MCF 10A (cell line): ENCODE measurements around the gene CRB1. TPM values are rescaled to one million over a fixed set of nuclear protein-coding genes. Genes with fewer than 3 reads are reported as not detected.

Source experiments
- BruUV-seq: library from RNA; stranded (reverse); fragments of 400-500 nt; replicated peaks from 2 replicates; lab custom pipeline; 2021; lab: Mats Ljungman, UMichigan
- CTCF ChIA-PET: fragments of 300-600 bp; sonication (Branson Sonifier 250); formaldehyde crosslinking; extraction: SDS; loops from one replicate; lab custom pipeline; 2021; ENCODE audit warnings: antibody characterized with exemption, inconsistent platforms; lab: Yijun Ruan, JAX
- POLR2A ChIA-PET: fragments of 300-600, 350-650 bp; sonication (Branson Sonifier 250); formaldehyde crosslinking; extraction: SDS; loops from one replicate; lab custom pipeline; 2020; ENCODE audit warnings: antibody characterized with exemption, inconsistent platforms; lab: Yijun Ruan, JAX
- DNase-seq: peaks from one replicate; pipeline ENCODE4 v3.0.0-alpha.2; 2018; ENCODE audit not compliant: unreplicated experiment
- H3K27ac Mint-ChIP-seq: one replicate; pipeline ENCODE4 v1.8.0; 2022; ENCODE audit warnings: mild to moderate bottlenecking, low read depth, mixed read lengths; ENCODE audit not compliant: unreplicated experiment
- H3K27me3 Mint-ChIP-seq: one replicate; pipeline ENCODE4 v1.8.0; 2022; ENCODE audit warnings: mixed read lengths; ENCODE audit not compliant: insufficient read depth, unreplicated experiment
- H3K36me3 Mint-ChIP-seq: one replicate; pipeline ENCODE4 v1.8.0; 2022; ENCODE audit warnings: mild to moderate bottlenecking, moderate library complexity, mixed read lengths; ENCODE audit not compliant: insufficient read depth, unreplicated experiment
- H3K4me1 Mint-ChIP-seq: one replicate; pipeline ENCODE4 v1.8.0; 2022; ENCODE audit warnings: mixed read lengths; ENCODE audit not compliant: insufficient read depth, unreplicated experiment
- H3K4me3 Mint-ChIP-seq: one replicate; pipeline ENCODE4 v1.8.0; 2022; ENCODE audit warnings: mild to moderate bottlenecking, moderate library complexity, mixed read lengths; ENCODE audit not compliant: unreplicated experiment
- H3K9me3 Mint-ChIP-seq: one replicate; pipeline ENCODE4 v1.8.0; 2022; ENCODE audit warnings: mixed read lengths; ENCODE audit not compliant: unreplicated experiment
- intact Hi-C: fragments of 100-400 bp; cut with micrococcal nuclease; formaldehyde crosslinking; loops from 2 replicates; pipeline ENCODE4 v1.14.1; 2022
- total RNA-seq: library from RNA; stranded (reverse); gene quantifications from 2 replicates; pipeline ENCODE4 v1.2.3, GENCODE V29; 2022
- TF ChIP-seq, protein P1 (sequence below): fragments of 200-600 bp; IDR thresholded peaks from one replicate; pipeline ENCODE4 v1.8.0; 2022; ENCODE audit warnings: antibody characterized with exemption, mild to moderate bottlenecking; ENCODE audit not compliant: unreplicated experiment

The CRB1 gene
- total RNA-seq, 1 experiment from 2014 or later: 0.65 TPM

DNA sequence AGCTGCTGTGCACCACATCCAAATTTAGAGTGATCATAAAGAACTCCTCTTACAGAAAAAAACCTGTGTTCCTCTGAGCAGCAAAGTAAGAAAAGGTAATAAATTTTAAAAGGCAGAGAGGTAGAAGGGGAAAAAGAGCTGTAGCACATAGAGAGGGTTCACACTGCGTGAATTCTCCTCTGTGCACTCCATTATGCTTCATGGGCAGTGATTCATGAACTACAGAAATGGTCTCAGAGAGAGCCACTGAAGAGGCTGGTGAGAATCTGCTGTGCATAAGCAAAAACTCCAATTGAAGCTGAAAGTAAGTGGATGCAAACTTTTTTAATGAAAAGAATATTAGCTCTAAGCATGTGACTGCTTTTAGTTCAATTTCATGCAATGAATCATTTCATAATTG is 65.0 kb downstream of the CRB1 start:
- DNase-seq: no peak
- BruUV-seq: no TSS peak
- H3K4me3 Mint-ChIP-seq: no peak overlapping the region
- H3K9me3 Mint-ChIP-seq: no peaks in the 10 kb centered on the region
- no peak overlapping the region for H3K27ac Mint-ChIP-seq
- ChIA-PET CTCF (interaction anchor here (0.6 to 8.6 kb wide), 8 partner anchors 12 to 153 kb away, joined by 3 to 81 read pairs (median 4); no protein-coding TSS in a partner anchor), POLR2A (no interaction called here)
- no peaks in the 10 kb centered on the region for H3K4me1 Mint-ChIP-seq
- intact Hi-C loops: no loop called here
- TF ChIP-seq, protein P1, sequence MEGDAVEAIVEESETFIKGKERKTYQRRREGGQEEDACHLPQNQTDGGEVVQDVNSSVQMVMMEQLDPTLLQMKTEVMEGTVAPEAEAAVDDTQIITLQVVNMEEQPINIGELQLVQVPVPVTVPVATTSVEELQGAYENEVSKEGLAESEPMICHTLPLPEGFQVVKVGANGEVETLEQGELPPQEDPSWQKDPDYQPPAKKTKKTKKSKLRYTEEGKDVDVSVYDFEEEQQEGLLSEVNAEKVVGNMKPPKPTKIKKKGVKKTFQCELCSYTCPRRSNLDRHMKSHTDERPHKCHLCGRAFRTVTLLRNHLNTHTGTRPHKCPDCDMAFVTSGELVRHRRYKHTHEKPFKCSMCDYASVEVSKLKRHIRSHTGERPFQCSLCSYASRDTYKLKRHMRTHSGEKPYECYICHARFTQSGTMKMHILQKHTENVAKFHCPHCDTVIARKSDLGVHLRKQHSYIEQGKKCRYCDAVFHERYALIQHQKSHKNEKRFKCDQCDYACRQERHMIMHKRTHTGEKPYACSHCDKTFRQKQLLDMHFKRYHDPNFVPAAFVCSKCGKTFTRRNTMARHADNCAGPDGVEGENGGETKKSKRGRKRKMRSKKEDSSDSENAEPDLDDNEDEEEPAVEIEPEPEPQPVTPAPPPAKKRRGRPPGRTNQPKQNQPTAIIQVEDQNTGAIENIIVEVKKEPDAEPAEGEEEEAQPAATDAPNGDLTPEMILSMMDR: no peak
- no peaks in the 10 kb centered on the region for H3K36me3 Mint-ChIP-seq
- H3K27me3 Mint-ChIP-seq: no peaks in the 10 kb centered on the region

DNA sequence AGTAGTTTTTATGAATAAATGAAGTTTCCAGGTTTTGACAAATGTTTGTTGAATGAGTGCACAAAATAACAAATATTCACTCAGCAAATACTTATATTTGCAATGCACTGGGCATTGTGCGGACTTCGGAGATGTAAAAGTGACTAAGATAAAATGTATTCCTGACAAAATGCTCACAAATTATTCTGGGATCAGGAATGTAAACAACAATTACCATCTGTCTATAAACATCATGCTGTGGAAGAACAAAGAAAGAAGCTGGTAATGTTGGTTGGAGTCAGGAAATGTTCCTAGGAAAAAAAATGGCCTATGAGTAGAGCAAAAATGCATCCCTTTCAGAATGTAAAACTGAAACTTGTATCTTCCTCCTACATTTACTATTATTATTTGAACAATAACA is 68.5 kb downstream of the CRB1 start:
- TF ChIP-seq, protein P1: no peak
- DNase-seq: no peak
- intact Hi-C loops: no loop called here
- H3K9me3 Mint-ChIP-seq: no peaks in the 10 kb centered on the region
- no peaks in the 10 kb centered on the region for H3K4me1 Mint-ChIP-seq
- H3K27me3 Mint-ChIP-seq: no peaks in the 10 kb centered on the region
- H3K4me3 Mint-ChIP-seq: no peak overlapping the region
- ChIA-PET CTCF (interaction anchor here (0.7 to 1.0 kb wide), 4 partner anchors 8 to 1362 kb away, joined by 3 to 4 read pairs (median 3); no protein-coding TSS in a partner anchor), POLR2A (interaction anchor here (0.6 to 1.0 kb wide), 2 partner anchors 110 to 137 kb away, joined by 3 to 4 read pairs; no protein-coding TSS in a partner anchor)
- BruUV-seq: no TSS peak
- no peak overlapping the region for H3K27ac Mint-ChIP-seq
- no peaks in the 10 kb centered on the region for H3K36me3 Mint-ChIP-seq

DNA sequence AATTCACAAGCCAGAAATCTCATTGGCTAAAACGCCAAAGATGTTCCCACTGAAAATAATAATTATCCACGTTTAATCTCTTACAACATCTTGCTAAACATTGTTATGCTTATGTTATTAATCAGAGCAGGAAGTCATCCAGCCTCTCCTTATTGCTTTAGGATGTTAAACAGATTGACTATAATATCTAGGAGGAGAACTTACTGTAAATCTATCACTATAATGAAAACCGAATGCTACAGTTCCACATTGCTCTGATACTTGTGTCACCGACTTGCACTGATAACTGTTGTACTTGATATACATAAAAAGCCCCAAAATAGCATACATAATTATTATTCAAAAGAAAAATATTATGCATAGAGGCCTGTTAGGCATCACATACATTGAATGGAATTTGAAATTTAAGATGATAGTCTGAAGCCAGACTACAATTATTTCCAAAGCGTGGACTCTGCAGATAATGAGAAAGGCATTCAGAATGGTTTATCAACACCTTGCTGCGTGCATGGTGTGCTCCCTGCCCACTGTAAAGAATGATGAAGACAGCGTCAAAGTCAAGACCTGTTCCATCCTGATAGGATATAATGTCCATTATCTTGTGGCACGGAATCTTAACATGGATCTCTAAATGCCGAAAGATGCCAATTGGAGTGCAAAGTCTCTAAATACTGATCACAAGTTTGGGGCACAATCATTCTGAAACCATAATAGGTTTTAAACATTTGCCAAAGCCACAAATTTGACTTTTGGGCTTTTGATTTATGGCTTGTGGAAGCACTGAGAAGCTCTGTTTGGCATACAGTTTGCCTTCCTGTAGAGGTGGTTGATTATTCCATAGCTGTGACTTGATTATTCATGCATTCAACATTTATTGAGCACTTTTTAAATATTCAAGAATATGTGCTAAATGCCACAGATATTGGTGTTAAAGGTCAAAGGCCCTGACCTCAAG is 71.3 kb downstream of the CRB1 start:
- Mint-ChIP-seq H3K27ac (no peak overlapping the region), H3K4me1 (no peaks in the 10 kb centered on the region), H3K27me3 (no peaks in the 10 kb centered on the region), H3K4me3 (no peak overlapping the region), H3K36me3 (no peaks in the 10 kb centered on the region), H3K9me3 (no peaks in the 10 kb centered on the region)
- BruUV-seq: no TSS peak
- TF ChIP-seq, protein P1: no peak
- POLR2A ChIA-PET: no interaction called here
- DNase-seq: no peak
- CTCF ChIA-PET: interaction anchor here (0.6 to 2.0 kb wide), 5 partner anchors 11 to 32 kb away, joined by 3 to 12 read pairs (median 3); no protein-coding TSS in a partner anchor
- intact Hi-C loops: no loop called here

DNA sequence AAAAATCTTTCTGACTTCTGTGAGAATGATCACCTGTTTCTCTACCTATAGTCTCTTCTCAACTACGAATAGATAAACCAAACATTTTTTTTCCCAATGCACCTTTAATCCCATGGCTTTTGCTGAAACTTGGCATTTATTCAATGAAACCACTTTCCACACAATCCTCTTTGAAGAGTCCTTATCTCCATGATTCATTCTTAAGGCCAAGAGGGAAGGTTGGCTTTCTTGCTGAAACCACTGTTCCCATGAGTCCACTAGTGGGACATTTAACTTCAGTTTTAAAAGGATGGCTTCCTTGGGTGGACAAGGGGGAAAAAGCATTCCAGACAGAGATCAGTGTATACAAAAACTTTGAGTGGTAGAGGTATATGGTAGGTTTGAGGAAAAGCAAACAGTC is 73.6 kb downstream of the CRB1 start:
- Mint-ChIP-seq H3K4me3 (no peak overlapping the region), H3K27me3 (no peaks in the 10 kb centered on the region), H3K36me3 (no peaks in the 10 kb centered on the region), H3K9me3 (no peaks in the 10 kb centered on the region), H3K27ac (no peak overlapping the region), H3K4me1 (no peaks in the 10 kb centered on the region)
- no TSS peak for BruUV-seq
- TF ChIP-seq, protein P1: no peak
- POLR2A ChIA-PET: no interaction called here
- no peak for DNase-seq
- CTCF ChIA-PET: no interaction called here
- intact Hi-C loops: no loop called here
